GM23248 (cell line): ENCODE results near the gene GNAQ.

Experiments used
- EZH2 ChIP-seq: fragments of 200-600 bp; sonication (generic); IDR thresholded peaks from 2 replicates; pipeline ENCODE4 v1.6.1; 2018; ENCODE audit warnings: antibody characterized with exemption, mild to moderate bottlenecking; ENCODE audit not compliant: insufficient read depth, poor library complexity, severe bottlenecking
- EZH2phosphoT487 ChIP-seq: fragments of 200-600 bp; sonication (generic); IDR thresholded peaks from 2 replicates; pipeline ENCODE4 v1.6.1; 2018; ENCODE audit warnings: antibody characterized with exemption, moderate library complexity, mild to moderate bottlenecking, low read depth; ENCODE audit not compliant: insufficient read depth

DNA sequence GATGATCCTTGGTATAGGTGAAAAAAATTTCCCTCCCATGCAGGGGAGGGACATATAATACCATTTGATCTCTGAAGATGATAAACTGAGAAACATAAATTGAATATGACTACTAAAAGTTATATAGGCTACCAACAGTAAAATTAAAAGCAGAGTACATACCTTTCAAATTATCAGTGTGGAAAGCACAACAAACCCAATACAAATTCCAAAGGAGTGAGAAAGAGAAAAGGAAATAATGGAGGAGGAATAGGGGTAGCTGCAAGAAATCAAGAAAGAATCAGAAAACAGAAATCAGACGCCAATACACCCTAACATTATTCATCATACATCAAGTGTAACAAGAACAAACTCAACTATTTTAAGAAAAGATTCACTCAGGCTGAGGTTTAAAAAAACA lies 17.7 kb downstream of the GNAQ start:
- no peak for TF ChIP-seq EZH2
- no peak for TF ChIP-seq EZH2phosphoT487
